OCI-LY3 (cell line): Measurements from ENCODE around the gene EFCAB13.
"Not testable (repeated sequence)": the region's sequence is repeated elsewhere in the genome, so short reads cannot be mapped to it uniquely, and the experiment has no call there.

Experiments
- H2AFZ ChIP-seq: fragments of 200-600, 300-600 bp; shearing (Covaris generic); 2 replicates; pipeline ENCODE4 v1.6.0; 2014; ENCODE audit warnings: antibody characterized with exemption, low read depth, low read length
- H3K27ac ChIP-seq: fragments of 200-600, 300-600 bp; sonication (generic); 2 replicates; pipeline ENCODE4 v1.5.1; 2014; ENCODE audit warnings: mild to moderate bottlenecking, low read length, moderate library complexity, mixed read lengths
- H3K27me3 ChIP-seq: fragments of 200-600, 300-600 bp; sonication (generic); 2 replicates; pipeline ENCODE4 v1.6.1; 2014; ENCODE audit warnings: low read depth, low read length, mixed read lengths
- H3K36me3 ChIP-seq: fragments of 200-600, 300-600 bp; sonication (generic); replicated peaks from 2 replicates; pipeline ENCODE3; 2014; ENCODE audit warnings: low read depth, low read length, mixed read lengths
- H3K4me1 ChIP-seq: fragments of 300-600, 200-600 bp; sonication (generic); 2 replicates; pipeline ENCODE4 v1.6.1; 2014; ENCODE audit warnings: low read length, mixed read lengths
- H3K4me2 ChIP-seq: fragments of 200-600, 300-600 bp; sonication (generic); 2 replicates; pipeline ENCODE4 v1.6.1; 2014; ENCODE audit warnings: low read length, mixed read lengths
- H3K4me3 ChIP-seq: fragments of 300-600, 200-600 bp; sonication (generic); 2 replicates; pipeline ENCODE4 v1.5.1; 2014; ENCODE audit warnings: antibody characterized with exemption, mild to moderate bottlenecking, low read length, moderate library complexity
- H3K79me2 ChIP-seq: fragments of 300-600, 200-600 bp; shearing (Covaris generic); 2 replicates; pipeline ENCODE4 v1.6.1; 2014; ENCODE audit warnings: mild to moderate bottlenecking, low read length, mixed read lengths
- H3K9ac ChIP-seq: fragments of 300-600, 200-600 bp; shearing (Covaris generic); 2 replicates; pipeline ENCODE4 v1.6.0; 2014; ENCODE audit warnings: mild to moderate bottlenecking, low read length, moderate library complexity
- H3K9me3 ChIP-seq: fragments of 200-600, 300-600 bp; shearing (Covaris generic); 2 replicates; pipeline ENCODE4 v1.6.1; 2014; ENCODE audit warnings: low read length, mixed read lengths; ENCODE audit not compliant: insufficient read depth
- H4K20me1 ChIP-seq: fragments of 200-600, 300-600 bp; sonication (generic); 2 replicates; pipeline ENCODE4 v1.6.1; 2016; ENCODE audit warnings: low read length, mixed read lengths; ENCODE audit not compliant: insufficient read depth
- EZH2phosphoT487 ChIP-seq: fragments of 200-600 bp; shearing (Covaris generic); IDR thresholded peaks from 2 replicates; pipeline ENCODE4 v1.6.1; 2018; ENCODE audit warnings: antibody characterized with exemption, mixed run types, low read depth
- TF ChIP-seq, protein P1 (sequence below): fragments of 200-600, 300-600 bp; sonication (generic); IDR thresholded peaks from 2 replicates; pipeline ENCODE4 v1.5.1; 2014; ENCODE audit warnings: antibody characterized with exemption, low read length, low read depth

Gene EFCAB13

DNA sequence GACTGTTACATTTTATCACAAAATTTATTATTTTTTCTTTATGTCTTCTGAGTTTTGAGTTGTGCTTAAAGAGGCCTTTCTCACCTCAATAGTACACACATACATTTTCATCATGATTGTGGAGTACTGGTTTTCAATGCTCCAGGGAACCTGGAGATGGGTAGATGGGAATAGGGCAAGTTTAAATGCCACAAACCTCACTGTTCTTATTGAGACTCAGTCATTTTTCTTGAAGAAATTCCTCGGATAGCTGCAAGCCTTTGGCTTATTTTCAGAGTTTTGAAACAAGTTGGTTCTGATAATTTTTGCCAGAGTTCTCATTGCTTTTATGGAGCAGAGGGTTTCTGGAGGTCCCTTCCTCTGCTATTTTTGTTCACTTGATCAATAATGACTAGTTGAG is 34.9 kb downstream of the EFCAB13 start:
- no peaks in the 10 kb centered on the region for H3K27me3 ChIP-seq
- no peak overlapping the region for H3K4me2 ChIP-seq
- no peaks in the 10 kb centered on the region for H4K20me1 ChIP-seq
- H3K9me3 ChIP-seq: no peaks in the 10 kb centered on the region
- no peaks in the 10 kb centered on the region for H3K79me2 ChIP-seq
- no peak overlapping the region for H3K27ac ChIP-seq
- H3K36me3 ChIP-seq: no peaks in the 10 kb centered on the region
- no peak overlapping the region for H3K4me3 ChIP-seq
- H3K9ac ChIP-seq: no peak overlapping the region
- TF ChIP-seq, protein P1, sequence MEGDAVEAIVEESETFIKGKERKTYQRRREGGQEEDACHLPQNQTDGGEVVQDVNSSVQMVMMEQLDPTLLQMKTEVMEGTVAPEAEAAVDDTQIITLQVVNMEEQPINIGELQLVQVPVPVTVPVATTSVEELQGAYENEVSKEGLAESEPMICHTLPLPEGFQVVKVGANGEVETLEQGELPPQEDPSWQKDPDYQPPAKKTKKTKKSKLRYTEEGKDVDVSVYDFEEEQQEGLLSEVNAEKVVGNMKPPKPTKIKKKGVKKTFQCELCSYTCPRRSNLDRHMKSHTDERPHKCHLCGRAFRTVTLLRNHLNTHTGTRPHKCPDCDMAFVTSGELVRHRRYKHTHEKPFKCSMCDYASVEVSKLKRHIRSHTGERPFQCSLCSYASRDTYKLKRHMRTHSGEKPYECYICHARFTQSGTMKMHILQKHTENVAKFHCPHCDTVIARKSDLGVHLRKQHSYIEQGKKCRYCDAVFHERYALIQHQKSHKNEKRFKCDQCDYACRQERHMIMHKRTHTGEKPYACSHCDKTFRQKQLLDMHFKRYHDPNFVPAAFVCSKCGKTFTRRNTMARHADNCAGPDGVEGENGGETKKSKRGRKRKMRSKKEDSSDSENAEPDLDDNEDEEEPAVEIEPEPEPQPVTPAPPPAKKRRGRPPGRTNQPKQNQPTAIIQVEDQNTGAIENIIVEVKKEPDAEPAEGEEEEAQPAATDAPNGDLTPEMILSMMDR: no peak
- no peak for TF ChIP-seq EZH2phosphoT487
- H2AFZ ChIP-seq: no peak overlapping the region
- no peaks in the 10 kb centered on the region for H3K4me1 ChIP-seq

DNA sequence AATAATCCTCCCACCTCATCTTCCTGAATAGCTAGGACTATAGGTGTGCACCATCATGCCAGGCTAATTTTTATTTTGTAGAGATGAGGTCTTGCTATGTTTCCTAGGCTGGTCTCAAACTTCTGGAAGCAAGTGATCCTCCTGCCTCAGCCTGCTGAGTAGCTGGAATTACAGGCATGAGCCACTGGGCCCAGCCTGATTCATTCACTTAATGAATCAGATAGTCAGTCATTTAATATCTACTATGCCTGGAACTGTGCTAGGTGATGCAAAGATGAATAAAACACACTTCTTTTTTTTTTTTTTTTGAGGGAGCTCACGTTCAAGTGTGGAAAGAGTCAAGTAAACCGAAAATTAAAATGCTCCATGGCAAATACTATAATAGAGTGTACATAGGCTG is 39.4 kb downstream of the EFCAB13 start:
- H4K20me1 ChIP-seq: no peaks in the 10 kb centered on the region
- H3K27ac ChIP-seq: no peak overlapping the region
- H3K27me3 ChIP-seq: no peaks in the 10 kb centered on the region
- H3K36me3 ChIP-seq: no peaks in the 10 kb centered on the region
- TF ChIP-seq, protein P1: no peak
- no peak for TF ChIP-seq EZH2phosphoT487
- H3K4me1 ChIP-seq: no peaks in the 10 kb centered on the region
- no peak overlapping the region for H2AFZ ChIP-seq
- H3K9ac ChIP-seq: no peak overlapping the region
- H3K9me3 ChIP-seq: no peaks in the 10 kb centered on the region
- no peak overlapping the region for H3K4me3 ChIP-seq
- no peak overlapping the region for H3K4me2 ChIP-seq
- no peaks in the 10 kb centered on the region for H3K79me2 ChIP-seq

DNA sequence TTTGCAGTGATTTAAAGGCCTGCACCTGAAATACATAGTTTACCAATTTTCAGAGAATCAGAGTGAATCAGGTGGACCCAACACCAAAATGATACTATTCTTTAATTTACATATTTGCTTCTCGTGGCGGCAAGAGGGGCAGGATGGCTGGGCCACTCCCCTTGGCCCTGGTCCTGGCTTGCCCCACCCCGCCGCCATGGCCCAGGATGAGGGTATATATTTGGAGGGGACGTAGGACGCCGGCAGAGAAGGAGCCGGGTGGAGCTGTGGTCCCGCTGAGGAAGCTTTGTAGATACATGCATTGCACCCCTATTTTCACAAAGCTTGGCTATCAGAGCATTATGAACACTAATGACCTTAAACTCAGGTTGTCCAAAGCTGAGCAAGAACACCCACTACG is 43.5 kb downstream of the EFCAB13 start:
- Histone ChIP-seq H4K20me1 (no peaks in the 10 kb centered on the region), H3K27me3 (no peaks in the 10 kb centered on the region), H3K4me2 (no peak overlapping the region), H3K79me2 (no peaks in the 10 kb centered on the region), H3K9ac (no peak overlapping the region), H3K27ac (no peak overlapping the region), H2AFZ (no peak overlapping the region), H3K9me3 (peaks cover 2% of the 10 kb centered on the region; the same call in 1 of the 2 replicates), H3K36me3 (no peaks in the 10 kb centered on the region), H3K4me1 (no peaks in the 10 kb centered on the region), H3K4me3 (no peak overlapping the region)
- no peak for TF ChIP-seq EZH2phosphoT487
- TF ChIP-seq, protein P1: no peak

DNA sequence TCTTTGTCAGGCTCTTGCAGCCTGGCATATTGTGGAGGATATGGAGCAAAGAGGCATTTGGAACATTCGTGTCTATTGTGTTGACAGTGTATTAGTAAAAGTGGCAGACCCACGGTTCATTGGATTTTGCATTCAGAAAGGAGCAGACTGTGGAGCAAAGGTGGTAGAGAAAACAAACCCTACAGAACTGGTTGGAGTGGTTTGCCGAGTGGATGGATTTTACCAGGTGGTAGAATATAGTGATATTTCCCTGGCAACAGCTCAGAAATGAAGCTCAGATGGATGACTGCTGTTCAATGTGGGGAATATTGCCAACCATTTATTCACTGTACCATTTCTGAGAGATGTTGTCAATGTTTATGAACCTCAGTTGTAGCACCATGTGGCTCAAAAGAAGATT is 44.5 kb downstream of the EFCAB13 start:
- Histone ChIP-seq H3K4me3 (no peak overlapping the region), H3K4me2 (no peak overlapping the region), H3K9me3 (peaks cover 12% of the 10 kb centered on the region; the same call in 1 of the 2 replicates), H2AFZ (no peak overlapping the region), H4K20me1 (no peaks in the 10 kb centered on the region), H3K4me1 (no peaks in the 10 kb centered on the region), H3K27ac (no peak overlapping the region), H3K36me3 (peaks cover 6% of the 10 kb centered on the region), H3K9ac (no peak overlapping the region), H3K79me2 (no peaks in the 10 kb centered on the region), H3K27me3 (no peaks in the 10 kb centered on the region)
- TF ChIP-seq EZH2phosphoT487: no peak
- TF ChIP-seq, protein P1: no peak

DNA sequence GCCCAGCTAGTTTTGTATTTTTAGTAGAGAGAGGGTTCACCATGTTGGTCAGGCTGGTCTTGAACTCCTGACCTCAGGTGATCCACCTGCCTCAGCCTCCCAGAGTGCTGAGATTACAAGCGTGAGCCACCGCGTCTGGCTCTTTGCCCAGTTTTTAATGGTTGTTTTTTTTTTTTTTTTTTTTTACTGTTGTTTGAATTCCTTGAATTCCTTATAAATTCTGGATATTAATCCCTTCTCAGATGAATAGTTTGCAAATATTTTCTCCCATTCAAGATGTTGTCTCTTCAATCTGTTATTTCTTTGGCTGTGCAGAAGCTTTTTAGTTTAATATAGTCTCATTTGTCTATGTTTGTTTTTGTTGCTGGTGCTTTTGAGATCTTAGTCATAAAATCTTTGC is 47.1 kb downstream of the EFCAB13 start:
- not testable (repeated sequence) for H3K27me3 ChIP-seq, H3K79me2 ChIP-seq, H3K4me2 ChIP-seq, H3K4me1 ChIP-seq, H3K9ac ChIP-seq, H3K27ac ChIP-seq, H2AFZ ChIP-seq, H3K4me3 ChIP-seq, H4K20me1 ChIP-seq
- Histone ChIP-seq H3K36me3 (peaks cover 10% of the 10 kb centered on the region), H3K9me3 (peaks cover 14% of the 10 kb centered on the region; the same call in 1 of the 2 replicates)
